Hypothalamus (tissue), 51 donors: ENCODE data around the gene GRID2.
"Not testable (repeated sequence)": the region's sequence is repeated elsewhere in the genome, so short reads cannot be mapped to it uniquely, and the experiment has no call there.

Experiments
- DNase-seq, 51 donors: peaks; one replicate each; lab custom pipeline; 2025; lab: John Stamatoyannopoulos, UW

Gene GRID2

GRCh38 chr4:92433272-92433758, 129.5 kb downstream of the GRID2 start:
- DNase-seq = no peak

DNA sequence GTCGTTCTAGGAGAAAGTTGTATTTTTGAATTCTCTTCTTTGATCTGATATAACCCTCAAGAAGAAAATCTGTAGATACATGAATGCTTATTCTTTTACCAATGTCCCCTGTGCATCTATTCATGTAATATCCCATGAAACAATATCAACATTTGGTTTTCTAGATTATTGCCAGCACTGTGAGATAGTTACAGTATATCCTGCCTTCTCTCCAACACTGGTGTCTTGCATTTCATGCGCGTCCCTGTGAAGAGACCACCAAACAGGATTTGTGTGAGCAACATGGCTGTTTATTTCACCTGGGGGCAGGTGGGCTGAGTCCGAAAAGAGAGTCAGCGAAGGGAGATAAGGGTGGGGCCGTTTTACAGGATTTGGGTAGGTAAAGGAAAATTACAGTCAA, 135.0 kb downstream of the GRID2 start:
- DNase-seq = not testable (repeated sequence)

DNA sequence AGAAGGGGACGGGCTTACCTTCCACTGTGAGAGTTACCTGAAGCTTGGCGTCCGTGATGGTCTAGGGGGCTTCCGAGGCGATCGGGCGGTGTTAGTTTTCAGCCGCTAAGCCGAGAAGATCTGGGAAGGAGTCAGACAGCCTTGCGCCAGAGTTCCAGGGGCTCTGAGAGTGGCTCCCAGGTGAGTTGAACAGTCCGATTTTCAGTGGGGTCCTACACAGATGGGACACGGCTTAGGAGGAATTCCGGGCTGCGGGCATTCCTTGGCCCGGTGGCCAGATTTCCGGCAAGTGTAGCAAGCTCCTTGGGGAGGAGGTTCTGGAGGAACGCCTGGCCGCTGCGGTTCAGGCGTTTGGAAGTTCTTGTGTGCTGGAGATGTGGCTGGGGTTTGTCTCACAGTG, 138.4 kb downstream of the GRID2 start:
- not testable (repeated sequence) for DNase-seq

DNA sequence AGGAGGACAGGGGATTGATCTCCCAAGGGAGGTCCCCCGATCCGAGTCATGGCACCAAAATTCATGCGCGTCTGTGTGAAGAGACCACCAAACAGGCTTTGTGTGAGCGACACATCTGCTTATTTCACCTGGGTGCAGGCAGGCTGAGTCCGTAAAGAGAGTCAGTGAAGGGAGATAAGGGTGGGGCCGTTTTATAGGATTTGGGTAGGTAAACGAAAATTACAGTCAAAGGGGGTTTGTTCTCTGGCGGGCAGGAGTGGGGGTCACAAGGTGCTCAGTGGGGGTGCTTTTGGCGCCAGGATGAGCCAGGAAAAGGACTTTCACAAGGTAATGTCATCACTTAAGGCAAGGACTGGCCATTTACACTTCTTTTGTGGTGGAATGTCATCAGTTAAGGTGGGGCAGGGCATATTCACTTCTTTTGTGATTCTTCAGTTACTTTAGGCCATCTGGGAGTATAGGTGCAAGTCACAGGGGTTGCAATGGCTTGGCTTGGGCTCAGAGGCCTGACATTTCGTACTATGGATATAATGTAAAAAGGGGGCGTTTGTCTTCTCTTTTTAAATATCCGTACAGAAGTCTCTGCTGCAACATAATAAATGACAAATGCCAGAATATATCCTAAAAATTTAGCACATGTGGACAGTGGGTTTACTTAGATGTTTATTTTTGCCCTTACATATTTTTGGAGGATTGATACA, 140.5 kb downstream of the GRID2 start:
- not testable (repeated sequence) for DNase-seq

- DNase-seq = no peak
Measured at GRCh38 chr4:92445127-92445526, 141.4 kb downstream of the GRID2 start.

GRCh38 chr4:92447255-92447905, 143.6 kb downstream of the GRID2 start:
- DNase-seq = no peak

DNA sequence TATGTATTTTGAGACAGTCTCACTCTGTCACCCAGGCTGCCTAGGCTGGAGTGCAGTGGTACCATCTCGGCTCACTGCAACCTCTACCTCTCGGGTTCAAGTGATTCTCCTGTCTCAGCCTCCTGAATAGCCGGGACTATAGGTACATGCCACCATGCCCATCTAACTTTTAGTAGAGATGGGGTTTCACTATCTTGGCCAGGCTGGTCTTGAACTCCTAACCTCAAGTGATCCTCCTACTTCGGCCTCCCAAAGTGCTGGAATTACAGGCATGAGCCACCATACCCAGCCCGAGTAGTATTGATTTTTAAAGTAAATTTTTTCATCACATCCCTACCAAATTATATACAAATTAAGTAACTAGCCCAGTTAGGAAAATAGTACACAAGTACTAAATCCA, 144.4 kb downstream of the GRID2 start:
- DNase-seq = not testable (repeated sequence)

GRCh38 chr4:92450694-92451093, 146.9 kb downstream of the GRID2 start:
- no peak for DNase-seq

- DNase-seq = no peak
Measured at GRCh38 chr4:92451782-92452181, 148.0 kb downstream of the GRID2 start.

DNA sequence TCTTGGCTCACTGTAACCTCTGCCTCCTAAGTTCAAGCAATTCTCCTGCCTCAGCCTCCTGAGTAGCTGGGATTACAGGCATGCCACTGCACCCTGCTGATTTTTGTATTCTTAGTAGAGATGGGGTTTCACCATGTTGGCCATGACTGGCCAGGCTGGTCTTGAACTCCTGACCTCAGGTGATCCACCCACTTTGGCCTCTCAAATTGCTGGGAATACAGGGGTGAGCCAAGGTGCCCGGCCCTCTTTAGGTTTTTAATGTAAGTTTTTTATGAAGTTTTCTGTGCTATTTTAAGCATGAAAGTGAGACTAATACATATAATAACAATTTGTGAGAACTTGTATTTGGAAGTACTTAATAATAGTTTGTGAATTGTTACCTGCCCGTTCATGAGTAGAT, 148.6 kb downstream of the GRID2 start:
- DNase-seq = not testable (repeated sequence)

GRCh38 chr4:92455329-92455839, 151.6 kb downstream of the GRID2 start:
- no peak for DNase-seq

DNA sequence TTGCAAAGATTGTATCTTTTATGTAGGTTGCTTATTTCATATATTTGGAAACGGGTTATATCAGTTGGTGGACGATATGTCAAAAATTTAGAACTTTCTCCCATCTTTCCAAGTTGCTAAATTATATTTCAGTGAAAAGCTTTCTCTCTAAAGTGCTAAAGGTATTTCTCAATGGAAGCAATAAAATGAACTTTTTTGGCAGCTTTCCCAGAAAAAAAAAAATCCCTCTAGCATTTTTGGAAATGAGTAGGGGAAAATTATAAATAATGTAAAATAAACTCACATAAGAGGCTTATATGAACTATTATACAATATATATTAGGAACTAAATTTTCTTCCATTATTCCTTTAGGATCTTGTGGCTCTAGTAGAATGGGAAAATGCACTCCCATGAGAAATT, 152.2 kb downstream of the GRID2 start:
- DNase-seq = no peak

GRCh38 chr4:92461732-92462131, 158.0 kb downstream of the GRID2 start:
- DNase-seq = no peak

- DNase-seq = no peak
Measured at GRCh38 chr4:92477298-92477697, 173.5 kb downstream of the GRID2 start.

- DNase-seq = no peak
Measured at GRCh38 chr4:92483341-92483740, 179.6 kb downstream of the GRID2 start.

DNA sequence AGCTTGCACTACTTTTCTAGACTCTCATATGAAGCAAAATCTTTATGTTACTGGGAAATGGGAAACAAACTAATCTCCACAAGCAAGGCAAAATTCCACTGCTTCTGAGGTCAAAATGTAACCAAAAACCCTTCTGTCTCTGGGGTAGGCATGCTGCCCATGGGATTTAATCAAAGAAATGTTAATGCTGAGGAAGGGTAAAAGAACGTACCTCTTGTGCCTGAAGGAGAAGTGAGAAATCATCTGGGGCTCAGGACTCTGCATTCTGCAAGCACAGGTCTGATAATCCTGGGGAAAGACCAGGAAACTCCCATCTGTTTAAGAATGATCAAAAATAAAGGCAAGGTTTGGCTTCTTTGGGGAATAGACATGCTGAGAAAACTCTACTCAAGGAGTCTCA, 184.7 kb downstream of the GRID2 start:
- DNase-seq = no peak

DNA sequence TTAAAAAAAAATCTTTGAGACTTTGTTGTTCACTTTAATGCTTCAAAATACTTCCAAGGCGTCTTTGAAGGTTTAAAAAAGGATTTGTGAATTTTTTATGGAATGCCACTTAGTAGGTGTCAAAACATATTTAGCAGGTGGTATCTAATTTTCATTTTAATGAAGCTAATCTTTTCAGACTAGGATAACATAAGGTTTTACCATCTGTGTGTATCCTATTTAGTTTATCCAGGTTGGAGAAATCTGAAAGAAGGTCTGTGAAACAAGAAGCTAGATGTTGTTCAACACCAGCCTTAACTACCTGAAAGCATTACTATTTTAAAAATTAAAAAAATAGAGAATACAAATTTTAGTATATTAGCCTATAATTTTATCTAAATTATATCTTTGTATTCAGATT, 193.4 kb downstream of the GRID2 start:
- no peak for DNase-seq

DNA sequence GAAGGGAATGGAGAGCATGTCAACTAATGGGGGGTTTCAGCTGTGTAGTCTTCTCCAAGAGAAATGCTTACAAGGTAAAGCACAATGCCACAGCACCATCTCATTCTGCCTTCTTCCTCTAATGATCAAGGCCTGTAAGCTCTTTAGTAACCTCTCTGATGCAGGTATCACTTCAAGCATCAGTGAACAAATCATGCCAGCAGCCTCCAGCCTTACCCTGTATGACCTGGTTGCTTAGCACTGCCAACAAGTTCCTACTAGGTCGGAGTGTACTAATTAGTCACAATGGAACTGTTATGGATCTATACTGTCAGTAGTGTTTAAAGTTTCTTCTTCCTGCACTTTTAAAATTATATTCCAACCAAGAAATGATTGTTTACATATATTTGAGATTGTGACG, 197.7 kb downstream of the GRID2 start:
- no peak for DNase-seq

DNA sequence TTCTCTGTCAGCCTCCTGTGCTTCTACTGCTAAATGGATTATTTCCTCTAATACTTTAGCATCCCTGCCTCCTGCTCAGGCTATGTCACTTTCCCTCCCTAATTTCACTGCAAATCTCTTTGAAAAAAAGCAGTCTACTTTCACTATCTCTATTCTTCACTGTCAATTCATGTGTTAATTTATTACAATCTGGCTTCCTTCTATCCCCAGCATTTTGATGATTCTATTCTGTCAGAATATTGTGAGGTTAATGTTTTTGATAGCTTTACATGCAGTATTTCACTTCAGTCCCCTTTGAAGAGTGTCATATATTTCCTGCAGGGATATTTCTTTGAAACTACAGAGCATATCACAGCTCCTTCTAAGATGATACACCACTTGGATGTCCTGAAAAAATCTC, 203.2 kb downstream of the GRID2 start:
- DNase-seq = no peak

DNA sequence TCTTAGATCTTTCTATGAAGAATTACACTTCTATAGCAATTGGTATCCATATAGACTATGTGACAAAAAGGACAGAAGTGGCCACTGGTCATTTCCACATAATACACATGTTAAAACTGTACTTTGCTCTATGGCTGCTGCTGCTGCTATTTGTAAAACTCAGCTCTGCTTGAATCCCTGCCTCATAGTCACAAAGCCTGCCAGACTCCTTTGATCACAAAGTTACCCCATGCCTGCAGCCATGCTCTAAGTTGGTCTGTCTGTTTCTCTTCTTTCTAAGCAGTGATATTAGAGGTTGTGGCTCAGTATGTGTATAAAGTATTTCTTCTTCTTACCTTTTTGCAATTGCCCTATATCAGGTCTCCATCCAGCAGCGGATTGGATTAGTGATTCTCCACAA, 210.9 kb downstream of the GRID2 start:
- no peak for DNase-seq

- DNase-seq = no peak
Measured at GRCh38 chr4:92516450-92516849, 212.7 kb downstream of the GRID2 start.

DNA sequence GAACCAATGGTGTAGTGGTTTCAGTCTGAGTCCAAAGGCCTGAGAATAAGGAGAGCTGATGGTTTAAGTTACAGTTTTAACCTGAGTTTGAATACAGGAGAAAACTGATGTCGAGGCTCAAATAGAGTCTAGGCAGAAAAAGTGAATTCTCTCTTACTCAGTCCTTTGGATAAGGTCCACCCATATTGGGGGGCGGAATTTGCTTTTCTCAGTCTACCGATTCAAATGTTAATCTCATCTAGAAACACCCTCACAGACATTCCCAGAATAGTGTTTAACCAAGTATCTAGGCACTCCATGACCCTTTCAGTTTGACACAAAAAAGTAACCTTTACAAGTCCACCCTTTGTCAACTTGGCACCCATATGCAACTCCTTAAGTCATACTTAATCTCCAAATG, 216.0 kb downstream of the GRID2 start:
- no peak for DNase-seq
